GM12878 (cell line): ENCODE results near the gene DNMT3A. TPM values are rescaled to one million over a fixed set of nuclear protein-coding genes. Genes with fewer than 3 reads are reported as not detected.

ENCODE experiments used
- ATAC-seq: fragments of 200-7000 bp; cut with Tn5 transposase; 3 replicates; pipeline ENCODE4 v1.9.1; 2020; ENCODE audit warnings: mild to moderate bottlenecking, moderate library complexity
- BruUV-seq: library from RNA; stranded (reverse); fragments of 400-500 nt; replicated peaks from 2 replicates; lab custom pipeline; 2021; lab: Mats Ljungman, UMichigan
- CTCF ChIA-PET: fragments of 300-600 bp; sonication (Branson Sonifier 250); formaldehyde crosslinking; extraction: SDS; loops from one replicate; lab custom pipeline; 2021; ENCODE audit warnings: inconsistent platforms; lab: Yijun Ruan, JAX
- POLR2A ChIA-PET: fragments of 350-600 bp; formaldehyde crosslinking; extraction: SDS; loops from one replicate; lab custom pipeline; 2021; ENCODE audit warnings: inconsistent platforms; lab: Charles Lee
- RAD21 ChIA-PET: fragments of 300-600 bp; sonication (Branson Sonifier 250); formaldehyde crosslinking; loops from one replicate; lab custom pipeline; 2023; ENCODE audit warnings: antibody characterized with exemption; ENCODE audit not compliant: unreplicated experiment; lab: Charles Lee
- SMC1A ChIA-PET: fragments of 300-600 bp; sonication (Branson Sonifier 250); formaldehyde crosslinking; loops from one replicate; lab custom pipeline; 2023; ENCODE audit not compliant: unreplicated experiment, uncharacterized antibody; lab: Charles Lee
- DNase-seq: peaks from one replicate; pipeline ENCODE4 v3.0.0-alpha.2; 2011; ENCODE audit warnings: low read depth, low spot score
- FAIRE-seq: peaks from 3 replicates; lab custom pipeline; 2011; peaks lifted over from hg19 to GRCh38; lab: Jason Lieb, UNC
- H2AFZ ChIP-seq: 2 replicates; pipeline ENCODE4 v1.6.0; 2011; ENCODE audit warnings: low read depth, low read length, control low read depth; ENCODE audit not compliant: control insufficient read depth
- H3K27ac ChIP-seq: 2 replicates; pipeline ENCODE4 v1.5.1; 2011; ENCODE audit warnings: control low read depth; ENCODE audit not compliant: control insufficient read depth, insufficient read depth
- H3K27me3 ChIP-seq, 2 experiments: replicated peaks in 1 of 2; 2 replicates each; pipeline versions ENCODE4 v1.6.0 to v1.6.1; 2011; ENCODE audit warnings: low read length in 1 of 2; ENCODE audit not compliant: control insufficient read depth in 2 of 2, insufficient read depth in 2 of 2
- H3K36me3 ChIP-seq, 2 experiments: 2 replicates each; pipeline ENCODE4 v1.5.1; 2011; ENCODE audit warnings: low read length in 1 of 2; ENCODE audit not compliant: control insufficient read depth in 2 of 2, insufficient read depth in 2 of 2
- H3K4me1 ChIP-seq: 2 replicates; pipeline ENCODE4 v1.6.1; 2011; ENCODE audit warnings: mild to moderate bottlenecking, low read length, moderate library complexity, mixed read lengths; ENCODE audit not compliant: control insufficient read depth, insufficient read depth
- H3K4me2 ChIP-seq: 2 replicates; pipeline ENCODE4 v1.6.0; 2011; ENCODE audit warnings: control low read depth; ENCODE audit not compliant: control insufficient read depth, insufficient read depth
- H3K4me3 ChIP-seq: fragments of 200-600 bp; sonication (generic); 2 replicates; pipeline ENCODE4 v1.5.1; 2016
- H3K79me2 ChIP-seq: 2 replicates; pipeline ENCODE4 v1.6.0; 2011; ENCODE audit warnings: low read length; ENCODE audit not compliant: control insufficient read depth, insufficient read depth
- H3K9ac ChIP-seq: 2 replicates; pipeline ENCODE4 v1.8.0; 2011; ENCODE audit warnings: low read length, control low read depth, mixed read lengths; ENCODE audit not compliant: control insufficient read depth, insufficient read depth
- H3K9me3 ChIP-seq: replicated peaks from 3 replicates; pipeline ENCODE4 v1.5.1; 2011; ENCODE audit warnings: mild to moderate bottlenecking, low read length; ENCODE audit not compliant: control insufficient read depth, insufficient read depth
- H4K20me1 ChIP-seq: 2 replicates; pipeline ENCODE4 v1.6.0; 2011; ENCODE audit not compliant: control insufficient read depth, insufficient read depth
- ATF7 ChIP-seq: fragments of 450-650 bp; IDR thresholded peaks from 2 replicates; pipeline ENCODE4 v1.6.1; 2016; ENCODE audit warnings: low read depth, mild to moderate bottlenecking
- DPF2 ChIP-seq: fragments of 450-650 bp; IDR thresholded peaks from 2 replicates; pipeline ENCODE4 v1.6.1; 2017; ENCODE audit warnings: mild to moderate bottlenecking
- EGR1 ChIP-seq, 2 experiments: IDR thresholded peaks; 1 replicate in 1 of 2; 2 replicates in 1 of 2; pipeline ENCODE4 v1.6.1; 2011 to 2012; ENCODE audit warnings: low read depth in 2 of 2, low read length in 2 of 2, borderline replicate concordance in 1 of 2, mild to moderate bottlenecking in 1 of 2, moderate library complexity in 1 of 2
- HDAC6 ChIP-seq: fragments of 200-600 bp; sonication (generic); IDR thresholded peaks from one replicate; pipeline ENCODE4 v1.8.0; 2017; ENCODE audit warnings: antibody characterized with exemption; ENCODE audit not compliant: unreplicated experiment
- IKZF1 ChIP-seq: fragments of 450-650 bp; conservative IDR thresholded peaks from 2 replicates; pipeline ENCODE4 v1.6.1; 2017; ENCODE audit warnings: antibody characterized with exemption, mild to moderate bottlenecking
- PKNOX1 ChIP-seq: fragments of 450-650 bp; IDR thresholded peaks from 2 replicates; pipeline ENCODE4 v1.6.1; 2016; ENCODE audit warnings: mild to moderate bottlenecking
- PML ChIP-seq: IDR thresholded peaks from 2 replicates; pipeline ENCODE4 v1.6.1; 2012; ENCODE audit warnings: low read length, inconsistent platforms
- POLR2A ChIP-seq: IDR thresholded peaks from 2 replicates; pipeline ENCODE4 v1.6.1; 2011; ENCODE audit warnings: low read depth, mild to moderate bottlenecking, low read length
- RUNX3 ChIP-seq: IDR thresholded peaks from 2 replicates; pipeline ENCODE4 v1.6.1; 2012; ENCODE audit warnings: low read length, inconsistent platforms
- ZNF24 ChIP-seq: fragments of 450-650 bp; IDR thresholded peaks from 2 replicates; pipeline ENCODE4 v1.6.1; 2017; ENCODE audit warnings: antibody characterized with exemption, mild to moderate bottlenecking
- WGBS: methylation state at CpG from one replicate; pipeline ENCODE4 v1.1.6; 2016; ENCODE audit warnings: low lambda C conversion rate; ENCODE audit not compliant: insufficient replicate concordance, insufficient coverage; ENCODE audit errors: missing lambda C conversion rate; 5-methylcytosine and 5-hydroxymethylcytosine counted together
- in situ Hi-C: fragments of 300-500 bp; cut with MboI; formaldehyde crosslinking; loops from 9 replicates; pipeline ENCODE4 v1.14.3; 2018; ENCODE audit warnings: mixed read lengths
- intact Hi-C: fragments of 100-400 bp; cut with micrococcal nuclease; formaldehyde crosslinking; loops from one replicate; pipeline ENCODE4 v1.14.2; 2022; ENCODE audit not compliant: unreplicated experiment
- polyA plus RNA-seq, 11 experiments: library from polyadenylated mRNA; depleted of rRNA in 4 of 11; unstranded in 6 of 11; stranded (reverse) in 5 of 11; fragments of >200 nt; fragmentation: Nextera tagmentation in 4 of 11; fragmentation: Illumina TruSeq in 1 of 11; extraction: Ambion mirVana in 4 of 11; extraction: Trizol in 1 of 11; gene quantifications; 1 replicate in 1 of 11; 2 replicates in 10 of 11; pipeline versions ENCODE4 v1.2.1 to v1.2.3, GENCODE V29; 2011 to 2016; ENCODE audit warnings: inconsistent platforms in 2 of 11, missing spikeins in 2 of 11, low read depth in 1 of 11
- total RNA-seq, 4 experiments: library from RNA; depleted of rRNA in 3 of 4; stranded (reverse); fragments of >200 nt in 3 of 4; fragmentation: Illumina TruSeq in 1 of 4; extraction: Trizol in 1 of 4; gene quantifications; 2 replicates each; pipeline versions ENCODE4 v1.2.1 to v1.2.3, GENCODE V29; 2013 to 2021

The DNMT3A gene
- total and polyA plus RNA-seq, 10 of the 15 experiments (the other 5 are each of a cell fraction or from before 2014, with no cell fraction given), result 7.4 to 51.6 (median 17.4) TPM

GRCh38 chr2:25204190-25204838, 137.4 kb downstream of the DNMT3A start (continued):
- TF ChIP-seq IKZF1 (peak; percentile 30; the same call in 1 of the 2 replicates), ZNF24 (no peak), ATF7 (no peak), DPF2 (0 out of 2 replicates have a peak, but pooled peaks have one; percentile 35), HDAC6 (no peak), PKNOX1 (peak; percentile 86), POLR2A (0 out of 2 replicates have a peak, but pooled peaks have one; percentile 19), EGR1 (IDR thresholded peaks at IDR 0.05; ENCODE audit: borderline replicate concordance in 1 of 2, low read depth in 2 of 2, low read length in 2 of 2) (peak in 1 of 2 experiments; percentile 31; a peak in 1 of 3 replicates)

GRCh38 chr2:25202275-25202674, 139.4 kb downstream of the DNMT3A start:
- no TSS peak for BruUV-seq
- ChIA-PET RAD21 (no interaction called here), CTCF (interaction anchor here (7.1 kb wide), 1 partner anchor 25 kb away, joined by 36 read pairs; no protein-coding TSS in a partner anchor), POLR2A (interaction anchor here (0.5 to 0.6 kb wide), 3 partner anchors 8 to 846 kb away, joined by 3 read pairs; no protein-coding TSS in a partner anchor), SMC1A (no interaction called here)
- in situ Hi-C loops (no loop called here), intact Hi-C loops (no loop called here)
- FAIRE-seq (no peak), ATAC-seq (no peak), DNase-seq (no peak)
- Histone ChIP-seq H2AFZ (peak overlapping the region; percentile 35), H3K4me3 (no peak overlapping the region), H3K9me3 (no peaks in the 10 kb centered on the region), H3K36me3 (no peaks in the 10 kb centered on the region), H3K79me2 (no peaks in the 10 kb centered on the region), H3K27me3 (no peaks in the 10 kb centered on the region), H3K4me1 (peaks cover 13% of the 10 kb centered on the region), H3K4me2 (no peak overlapping the region), H3K27ac (no peak overlapping the region), H3K9ac (no peak overlapping the region), H4K20me1 (no peaks in the 10 kb centered on the region)
- peak; percentile 20; the same call in 1 of the 2 replicates for TF ChIP-seq RUNX3
- no peak for TF ChIP-seq PML
- WGBS, result 65% methylated on average over 11 of the region's 11 CpGs
